ENCODE measurements around the gene TINCR.
A peak's percentile ranks its signal among the peaks of the same experiment; 100 is the strongest.
"Not testable (repeated sequence)": the region's sequence is repeated elsewhere in the genome, so short reads cannot be mapped to it uniquely, and the experiment has no call there.

The TINCR gene

GRCh38 chr19:5557691-5558090 lies 10.1 kb downstream of the TINCR start:
- DNase-seq = no peak

GRCh38 chr19:5554828-5555227 lies 12.9 kb downstream of the TINCR start:
- no peak for DNase-seq

GRCh38 chr19:5553892-5554291 lies 13.9 kb downstream of the TINCR start:
- no peak for DNase-seq

- peak; percentile 18 for DNase-seq
Measured at GRCh38 chr19:5547881-5548280, 19.9 kb downstream of the TINCR start.

GRCh38 chr19:5545984-5546383 lies 21.8 kb downstream of the TINCR start:
- no peak for DNase-seq

GRCh38 chr19:5545051-5545450 lies 22.7 kb downstream of the TINCR start:
- DNase-seq = no peak

- no peak for DNase-seq
Measured at GRCh38 chr19:5542665-5543064, 25.1 kb downstream of the TINCR start.

GRCh38 chr19:5541456-5541855 lies 26.3 kb downstream of the TINCR start:
- no peak for DNase-seq

GRCh38 chr19:5540208-5540607 lies 27.5 kb downstream of the TINCR start:
- DNase-seq = no peak

GRCh38 chr19:5537870-5538269 lies 29.9 kb downstream of the TINCR start:
- no peak for DNase-seq

GRCh38 chr19:5536982-5537579 lies 30.7 kb downstream of the TINCR start:
- not testable (repeated sequence) for DNase-seq

GRCh38 chr19:5536337-5536894 lies 31.3 kb downstream of the TINCR start:
- peak; percentile 18 for DNase-seq

GRCh38 chr19:5534787-5535586 lies 32.8 kb downstream of the TINCR start:
- no peak for DNase-seq

- DNase-seq = no peak
Measured at GRCh38 chr19:5533257-5533656, 34.5 kb downstream of the TINCR start.

GRCh38 chr19:5530701-5531100 lies 37.1 kb downstream of the TINCR start:
- no peak for DNase-seq

- DNase-seq = no peak
Measured at GRCh38 chr19:5526691-5527090, 41.1 kb downstream of the TINCR start.

GRCh38 chr19:5524081-5524480 lies 43.7 kb downstream of the TINCR start:
- DNase-seq = no peak

- no peak for DNase-seq
Measured at GRCh38 chr19:5522106-5522505, 45.6 kb downstream of the TINCR start.

- DNase-seq = no peak
Measured at GRCh38 chr19:5520501-5520900, 47.3 kb downstream of the TINCR start.

GRCh38 chr19:5519076-5519475 lies 48.7 kb downstream of the TINCR start:
- DNase-seq = no peak

- DNase-seq = no peak
Measured at GRCh38 chr19:5515737-5516136, 52.0 kb downstream of the TINCR start.

- DNase-seq = no peak
Measured at GRCh38 chr19:5514001-5514400, 53.8 kb downstream of the TINCR start.

GRCh38 chr19:5512715-5513114 lies 55.0 kb downstream of the TINCR start:
- DNase-seq = no peak
